Common myeloid progenitor, CD34-positive (primary cell): ENCODE data around the gene FBXO3.
A peak's percentile ranks its signal among the peaks of the same experiment; 100 is the strongest.

ENCODE experiments used
- CTCF ChIA-PET: fragments of 350-600 bp; sonication (Branson Sonifier 250); formaldehyde crosslinking; loops from one replicate; lab custom pipeline; 2021; ENCODE audit warnings: antibody characterized with exemption; lab: Charles Lee
- POLR2A ChIA-PET: fragments of 350-600 bp; sonication (Branson Sonifier 250); formaldehyde crosslinking; loops from one replicate; lab custom pipeline; 2021; ENCODE audit warnings: antibody characterized with exemption; lab: Charles Lee
- DNase-seq, 3 donors: peaks; one replicate each; pipeline versions ENCODE4 v3.0.0 to v3.0.0-alpha.2; 2013
- H3K27ac ChIP-seq, 2 experiments: 1 replicate in 1 of 2; 2 replicates in 1 of 2; pipeline ENCODE4 v1.7.0; 2013; ENCODE audit warnings: inconsistent platforms in 2 of 2, low read length in 2 of 2, mild to moderate bottlenecking in 2 of 2, low read depth in 1 of 2, moderate library complexity in 1 of 2; ENCODE audit not compliant: severe bottlenecking in 2 of 2, insufficient read depth in 1 of 2, poor library complexity in 1 of 2
- H3K27me3 ChIP-seq, 5 experiments: replicated peaks in 2 of 5; 1 replicate in 3 of 5; 2 replicates in 2 of 5; pipeline versions ENCODE4 v1.6.1 to v1.7.0; 2013; ENCODE audit warnings: low read length in 4 of 5, mild to moderate bottlenecking in 2 of 5, moderate library complexity in 2 of 5, inconsistent platforms in 1 of 5; ENCODE audit not compliant: insufficient read depth in 5 of 5, control insufficient read depth in 4 of 5
- H3K36me3 ChIP-seq, 4 experiments: 1 replicate in 2 of 4; 2 replicates in 2 of 4; pipeline versions ENCODE4 v1.6.1 to v1.7.0; 2013; ENCODE audit warnings: low read length in 3 of 4, control low read depth in 1 of 4, mild to moderate bottlenecking in 1 of 4; ENCODE audit not compliant: control insufficient read depth in 4 of 4, insufficient read depth in 4 of 4
- H3K4me1 ChIP-seq, 4 experiments: 1 replicate in 3 of 4; 2 replicates in 1 of 4; pipeline versions ENCODE4 v1.6.1 to v1.7.1; 2013; ENCODE audit warnings: low read length in 3 of 4, mild to moderate bottlenecking in 3 of 4, control low read depth in 1 of 4, inconsistent platforms in 1 of 4, moderate library complexity in 1 of 4; ENCODE audit not compliant: control insufficient read depth in 4 of 4, insufficient read depth in 4 of 4; ENCODE audit errors: control extremely low read depth in 1 of 4
- H3K4me3 ChIP-seq, 7 experiments: 1 replicate in 4 of 7; 2 replicates in 3 of 7; pipeline versions ENCODE4 v1.5.1 to v1.7.0; 2013; ENCODE audit warnings: mild to moderate bottlenecking in 7 of 7, low read length in 6 of 7, moderate library complexity in 6 of 7, inconsistent platforms in 2 of 7, low read depth in 2 of 7, control low read depth in 1 of 7; ENCODE audit not compliant: insufficient read depth in 4 of 7, control insufficient read depth in 1 of 7; ENCODE audit errors: extremely low read depth in 1 of 7
- H3K9me3 ChIP-seq, 5 experiments: 1 replicate in 4 of 5; 2 replicates in 1 of 5; pipeline versions ENCODE4 v1.6.1 to v1.7.1; 2013; ENCODE audit warnings: low read length in 4 of 5, mild to moderate bottlenecking in 2 of 5, inconsistent platforms in 1 of 5, low read depth in 1 of 5, moderate library complexity in 1 of 5; ENCODE audit not compliant: control insufficient read depth in 4 of 5, insufficient read depth in 2 of 5; ENCODE audit errors: control extremely low read depth in 1 of 5
- WGBS: methylation state at CpG from one replicate; pipeline ENCODE4 v1.1.5; 2013; ENCODE audit not compliant: insufficient coverage; 5-methylcytosine and 5-hydroxymethylcytosine counted together

The FBXO3 gene

DNA sequence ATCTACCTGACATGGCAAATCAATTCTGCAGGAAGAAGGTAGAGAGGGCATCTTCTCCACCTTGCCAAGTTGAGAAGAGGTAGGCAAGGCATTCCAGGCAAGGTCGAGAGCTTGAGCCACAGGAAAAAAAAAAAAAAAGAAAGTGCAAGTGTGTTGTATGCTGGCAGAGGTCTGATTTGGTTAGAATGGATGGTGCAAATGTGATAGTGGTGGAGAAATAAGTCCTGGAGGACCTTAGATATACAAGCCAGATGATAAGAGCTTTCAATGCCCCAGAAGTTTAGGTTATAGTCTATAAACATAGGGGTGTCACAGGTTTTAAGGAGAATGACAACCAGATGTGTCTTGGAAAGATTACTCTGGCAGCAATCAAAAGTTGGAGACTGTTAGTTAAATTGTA is 1.4 kb downstream of the FBXO3 start:
- peaks cover 4 to 20% (median 17%) of the 10 kb centered on the region in 4 experiments for H3K4me1 ChIP-seq
- H3K4me3 ChIP-seq, result peak overlapping the region in 5 of 7 experiments; percentile 87 to 94 (median 88)
- DNase-seq, result peak in 1 of 3 donors; percentile 13
- H3K36me3 ChIP-seq, result peaks cover 9 to 23% (median 14%) of the 10 kb centered on the region in 4 experiments
- no peaks in the 10 kb centered on the region for H3K9me3 ChIP-seq
- no CpG with 5 or more reads among the region's 1 CpG for WGBS
- ChIA-PET CTCF (interaction anchor here (0.8 kb wide), 1 partner anchor 31 kb away, joined by 3 read pairs; no protein-coding TSS in a partner anchor), POLR2A (no interaction called here)
- peaks cover 0 to 18% (median 9%) of the 10 kb centered on the region in 5 experiments for H3K27me3 ChIP-seq
- H3K27ac ChIP-seq, result no peak overlapping the region

DNA sequence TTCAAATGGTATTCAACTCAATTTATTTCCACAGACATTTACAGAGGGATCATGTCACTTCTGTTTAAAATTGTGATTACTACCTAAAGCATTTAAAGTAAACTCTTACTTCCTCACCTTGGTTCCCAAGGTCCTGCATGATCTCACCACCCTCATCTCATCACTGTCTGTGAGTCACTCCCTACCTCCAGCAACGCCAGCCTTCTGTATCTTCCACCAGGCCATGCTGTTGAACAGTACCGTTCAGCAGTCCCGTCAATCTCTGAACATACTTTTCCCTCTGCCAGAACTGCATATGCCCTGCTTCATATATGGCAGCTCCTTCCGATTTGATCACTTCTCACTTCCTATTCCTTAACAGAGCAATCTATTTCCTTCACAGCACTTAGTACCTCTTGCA is 2.0 kb downstream of the FBXO3 start:
- CTCF ChIA-PET, result interaction anchor here (0.8 to 1.5 kb wide), 4 partner anchors 11 to 36 kb away, joined by 3 to 4 read pairs (median 3); no protein-coding TSS in a partner anchor
- POLR2A ChIA-PET, result no interaction called here
- H3K27me3 ChIP-seq, result peaks cover 0 to 18% (median 9%) of the 10 kb centered on the region in 5 experiments
- WGBS, result 94% methylated on average over 4 of the region's 4 CpGs
- peaks cover 4 to 20% (median 17%) of the 10 kb centered on the region in 4 experiments for H3K4me1 ChIP-seq
- H3K4me3 ChIP-seq, result no peak overlapping the region
- no peak for DNase-seq
- peaks cover 9 to 28% (median 17%) of the 10 kb centered on the region in 4 experiments for H3K36me3 ChIP-seq
- H3K27ac ChIP-seq, result no peak overlapping the region
- no peaks in the 10 kb centered on the region for H3K9me3 ChIP-seq

DNA sequence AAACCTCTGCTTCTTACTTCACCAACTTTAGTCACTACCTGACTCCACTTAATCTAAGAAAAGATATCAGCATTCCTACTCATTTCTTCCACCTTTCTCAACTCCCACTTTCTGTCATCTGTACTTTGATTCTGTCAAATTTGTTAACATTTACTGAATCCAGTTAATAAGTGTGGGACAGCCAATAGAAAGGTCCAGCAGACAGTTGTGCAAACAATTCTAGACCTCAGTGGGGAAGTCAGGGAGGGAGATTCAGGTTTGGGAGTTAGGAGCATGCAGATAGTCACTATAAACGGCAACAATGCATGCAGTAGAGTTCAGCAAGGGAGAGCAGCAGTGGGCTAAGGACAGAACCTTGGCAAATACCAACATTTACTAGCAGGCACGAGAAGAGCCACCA is 4.1 kb downstream of the FBXO3 start:
- Histone ChIP-seq H3K9me3 (no peaks in the 10 kb centered on the region), H3K27me3 (peaks cover 0 to 4% (median 0%) of the 10 kb centered on the region in 5 experiments), H3K27ac (no peak overlapping the region), H3K4me3 (no peak overlapping the region), H3K36me3 (peaks cover 9 to 46% (median 25%) of the 10 kb centered on the region in 4 experiments), H3K4me1 (peaks cover 4 to 20% (median 16%) of the 10 kb centered on the region in 4 experiments)
- POLR2A ChIA-PET, result no interaction called here
- no peak for DNase-seq
- CTCF ChIA-PET, result interaction anchor here (0.8 to 1.6 kb wide), 2 partner anchors 15 to 65 kb away, joined by 3 to 4 read pairs; no protein-coding TSS in a partner anchor
- WGBS, result 95% methylated on average over 2 of the region's 2 CpGs

- POLR2A ChIA-PET, result no interaction called here
- WGBS, result 97% methylated on average over 3 of the region's 4 CpGs
- H3K36me3 ChIP-seq, result peaks cover 12 to 53% (median 30%) of the 10 kb centered on the region in 4 experiments
These were observed 4.8 kb downstream of the FBXO3 start for GRCh38 chr11:33769542-33769941.

GRCh38 chr11:33767624-33768023 is 6.7 kb downstream of the FBXO3 start:
- H3K27me3 ChIP-seq, result no peaks in the 10 kb centered on the region
- no peak overlapping the region for H3K4me3 ChIP-seq
- ChIA-PET POLR2A (no interaction called here), CTCF (interaction anchor here (0.6 to 1.2 kb wide), 2 partner anchors 13 to 69 kb away, joined by 3 read pairs; no protein-coding TSS in a partner anchor)
- no peak overlapping the region for H3K27ac ChIP-seq
- no peak for DNase-seq
- 67% methylated on average over 1 of the region's 4 CpGs for WGBS
- H3K9me3 ChIP-seq, result peaks cover 0 to 9% (median 4%) of the 10 kb centered on the region in 5 experiments
- H3K36me3 ChIP-seq, result peaks cover 23 to 72% (median 39%) of the 10 kb centered on the region in 4 experiments
- peaks cover 0 to under 1% (median 0%) of the 10 kb centered on the region in 4 experiments for H3K4me1 ChIP-seq

More at GRCh38 chr11:33769542-33769941, 4.8 kb downstream of the FBXO3 start:
- Histone ChIP-seq H3K27me3 (no peaks in the 10 kb centered on the region), H3K4me1 (peaks cover 4 to 14% (median 10%) of the 10 kb centered on the region in 4 experiments), H3K9me3 (no peaks in the 10 kb centered on the region), H3K4me3 (no peak overlapping the region), H3K27ac (no peak overlapping the region)
- CTCF ChIA-PET, result no interaction called here
- no peak for DNase-seq

- ChIA-PET POLR2A (no interaction called here), CTCF (no interaction called here)
- peaks cover 0 to 9% (median 4%) of the 10 kb centered on the region in 5 experiments for H3K9me3 ChIP-seq
- no peak overlapping the region for H3K4me3 ChIP-seq
- H3K36me3 ChIP-seq, result peaks cover 30 to 83% (median 39%) of the 10 kb centered on the region in 4 experiments
- H3K4me1 ChIP-seq, result no peaks in the 10 kb centered on the region
- WGBS, result 75% methylated on average over 1 of the region's 2 CpGs
- no peak overlapping the region for H3K27ac ChIP-seq
- H3K27me3 ChIP-seq, result no peaks in the 10 kb centered on the region
- DNase-seq, result no peak
These were observed 8.2 kb downstream of the FBXO3 start for GRCh38 chr11:33766085-33766484.

DNA sequence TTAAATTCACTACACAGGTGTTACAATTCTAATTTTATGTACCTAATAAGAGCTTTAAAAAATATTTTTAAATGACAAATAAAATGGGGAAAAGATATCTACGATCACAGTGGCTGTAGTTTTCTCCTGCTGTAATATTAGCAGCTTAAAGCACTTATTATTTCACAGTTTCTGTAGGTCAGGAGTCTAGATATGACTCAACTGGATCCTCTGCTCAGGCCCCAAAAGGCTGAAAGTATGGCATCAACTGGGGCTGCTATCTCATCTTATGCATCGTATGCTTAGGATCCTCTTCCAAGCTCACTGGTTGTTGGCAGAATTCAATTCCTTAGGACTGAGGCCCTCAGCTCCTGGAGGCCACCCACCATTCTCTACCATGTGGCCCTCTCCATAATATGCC is 12.8 kb downstream of the FBXO3 start:
- peaks cover 33 to 85% (median 40%) of the 10 kb centered on the region in 4 experiments for H3K36me3 ChIP-seq
- POLR2A ChIA-PET, result no interaction called here
- H3K27me3 ChIP-seq, result no peaks in the 10 kb centered on the region
- CTCF ChIA-PET, result interaction anchor here (0.7 to 1.3 kb wide), 4 partner anchors 9 to 46 kb away, joined by 3 to 6 read pairs (median 4); no protein-coding TSS in a partner anchor
- H3K27ac ChIP-seq, result no peak overlapping the region
- no peak overlapping the region for H3K4me3 ChIP-seq
- H3K4me1 ChIP-seq, result no peaks in the 10 kb centered on the region
- WGBS, result 100% methylated on average over 1 of the region's 2 CpGs
- DNase-seq, result no peak
- H3K9me3 ChIP-seq, result peaks cover 0 to 11% (median 5%) of the 10 kb centered on the region in 5 experiments
